Cardiac muscle cell (in vitro differentiated cells and primary cell): ENCODE results near the gene IFNAR1. TPM values are rescaled to one million over a fixed set of nuclear protein-coding genes. Genes with fewer than 3 reads are reported as not detected.
"Not testable (repeated sequence)": the region's sequence is repeated elsewhere in the genome, so short reads cannot be mapped to it uniquely, and the experiment has no call there.

Experiments used
- DNase-seq, 2 donors: peaks; one replicate each; pipeline versions ENCODE4 v3.0.0 to v3.0.0-alpha.2; 2010 to 2017; ENCODE audit warnings: low read depth in 1 of 2, low spot score in 1 of 2
- H3K27ac ChIP-seq: fragments of 200-600 bp; sonication (generic); 2 replicates; pipeline ENCODE4 v1.5.1; 2016
- H3K27me3 ChIP-seq: fragments of 200-600 bp; sonication (generic); 2 replicates; pipeline ENCODE4 v1.6.0; 2016; ENCODE audit warnings: control low read depth
- H3K36me3 ChIP-seq: fragments of 200-600 bp; sonication (generic); 2 replicates; pipeline ENCODE4 v1.5.1; 2016; ENCODE audit warnings: control low read depth
- H3K4me1 ChIP-seq: fragments of 200-600 bp; sonication (generic); 2 replicates; pipeline ENCODE4 v1.8.1; 2017; ENCODE audit warnings: low read depth, mild to moderate bottlenecking, mixed run types
- H3K4me3 ChIP-seq: fragments of 200-600 bp; sonication (generic); 2 replicates; pipeline ENCODE4 v1.5.1; 2016; ENCODE audit warnings: mild to moderate bottlenecking
- H3K9me3 ChIP-seq: fragments of 200-600 bp; sonication (generic); 2 replicates; pipeline ENCODE4 v1.5.1; 2017; ENCODE audit warnings: low read depth, mild to moderate bottlenecking, control low read depth
- CTCF ChIP-seq: IDR thresholded peaks from 2 replicates; pipeline ENCODE4 v1.5.1; 2012; ENCODE audit warnings: low read depth, mild to moderate bottlenecking, low read length
- polyA plus RNA-seq: library from polyadenylated mRNA; unstranded; fragments of >200 nt; fragmentation: Nextera tagmentation; extraction: Ambion mirVana; gene quantifications from 2 replicates; pipeline ENCODE4 v1.2.1, GENCODE V29; 2016
- total RNA-seq: library from RNA; depleted of rRNA; stranded (reverse); fragments of >200 nt; gene quantifications from 2 replicates; pipeline ENCODE4 v1.2.3, GENCODE V29; 2016

Gene IFNAR1
- total and polyA plus RNA-seq, 2 experiments from 2014 or later = 6.5 to 18.6 TPM

GRCh38 chr21:33360281-33360680 is 35.5 kb downstream of the IFNAR1 start:
- Histone ChIP-seq H3K4me3 (no peak overlapping the region), H3K36me3 (peaks cover 13% of the 10 kb centered on the region), H3K27me3 (no peaks in the 10 kb centered on the region), H3K9me3 (no peaks in the 10 kb centered on the region), H3K27ac (no peak overlapping the region), H3K4me1 (peaks cover 4% of the 10 kb centered on the region)
- peak in 1 of 2 donors; percentile 71 for DNase-seq
- no peak for TF ChIP-seq CTCF

GRCh38 chr21:33360881-33361602 is 36.3 kb downstream of the IFNAR1 start:
- Histone ChIP-seq H3K4me1 (peaks cover 4% of the 10 kb centered on the region), H3K36me3 (peaks cover 6% of the 10 kb centered on the region), H3K27ac (no peak overlapping the region), H3K9me3 (no peaks in the 10 kb centered on the region), H3K4me3 (peak overlapping the region; percentile 27), H3K27me3 (no peaks in the 10 kb centered on the region)
- peak; percentile 74 to 75 for DNase-seq
- TF ChIP-seq CTCF = peak; percentile 93

GRCh38 chr21:33362044-33362555 is 37.3 kb downstream of the IFNAR1 start:
- Histone ChIP-seq H3K4me3 (peak overlapping the region; percentile 27), H3K27me3 (no peaks in the 10 kb centered on the region), H3K36me3 (no peaks in the 10 kb centered on the region), H3K9me3 (no peaks in the 10 kb centered on the region), H3K27ac (no peak overlapping the region), H3K4me1 (peaks cover 4% of the 10 kb centered on the region)
- peak in 1 of 2 donors; percentile 49 for DNase-seq
- TF ChIP-seq CTCF = no peak

GRCh38 chr21:33363911-33364609 is 39.3 kb downstream of the IFNAR1 start:
- not testable (repeated sequence) for H3K27me3 ChIP-seq, DNase-seq, H3K36me3 ChIP-seq, H3K4me3 ChIP-seq, H3K9me3 ChIP-seq, H3K27ac ChIP-seq, H3K4me1 ChIP-seq

- no peaks in the 10 kb centered on the region for H3K27me3 ChIP-seq
- H3K27ac ChIP-seq = no peak overlapping the region
- H3K9me3 ChIP-seq = no peaks in the 10 kb centered on the region
- peaks cover 4% of the 10 kb centered on the region for H3K4me1 ChIP-seq
- no peak for DNase-seq
- H3K4me3 ChIP-seq = no peak overlapping the region
- TF ChIP-seq CTCF = no peak
- no peaks in the 10 kb centered on the region for H3K36me3 ChIP-seq
Observed at GRCh38 chr21:33364830-33365229, 40.1 kb downstream of the IFNAR1 start.

GRCh38 chr21:33367309-33367973 is 42.7 kb downstream of the IFNAR1 start:
- H3K27me3 ChIP-seq = no peaks in the 10 kb centered on the region
- no peaks in the 10 kb centered on the region for H3K9me3 ChIP-seq
- H3K4me1 ChIP-seq = no peaks in the 10 kb centered on the region
- DNase-seq = no peak
- H3K4me3 ChIP-seq = no peak overlapping the region
- no peak overlapping the region for H3K27ac ChIP-seq
- no peak for TF ChIP-seq CTCF
- no peaks in the 10 kb centered on the region for H3K36me3 ChIP-seq
